ENCODE data around the gene MAPK14.

- TF ChIP-seq CTCF (IDR thresholded peaks at IDR 0.05) (no peak), POLR2A (IDR thresholded peaks at IDR 0.05) (no peak)
Observed at GRCh38 chr6:36124881-36125280, 97.3 kb downstream of the MAPK14 start.
